B cell (primary cell): ENCODE measurements around the gene MEGF11. TPM values are rescaled to one million over a fixed set of nuclear protein-coding genes. Genes with fewer than 3 reads are reported as not detected.

Source experiments
- ATAC-seq: fragments of 200-7000 bp; cut with Tn5 transposase; one replicate; pipeline ENCODE4 v1.10.0; 2021; ENCODE audit warnings: low read depth, mild to moderate bottlenecking, moderate number of reproducible peaks, moderate library complexity
- CTCF ChIA-PET: fragments of 350-600 bp; sonication (Branson Sonifier 250); formaldehyde crosslinking; loops from one replicate; lab custom pipeline; 2021; ENCODE audit warnings: antibody characterized with exemption, inconsistent platforms; lab: Charles Lee
- POLR2A ChIA-PET: fragments of 350-600 bp; sonication (Branson Sonifier 250); formaldehyde crosslinking; loops from one replicate; lab custom pipeline; 2021; ENCODE audit warnings: antibody characterized with exemption; lab: Charles Lee
- DNase-seq: peaks from one replicate; pipeline ENCODE4 v3.0.0; 2013
- H2AFZ ChIP-seq: 2 replicates; pipeline ENCODE4 v1.6.1; 2012; ENCODE audit warnings: mild to moderate bottlenecking, low read depth, low read length; ENCODE audit not compliant: insufficient read depth, poor library complexity, severe bottlenecking
- H3K27ac ChIP-seq, 2 donors: 1 replicate in 1 of 2; 2 replicates in 1 of 2; pipeline ENCODE4 v1.5.1; 2012 to 2013; ENCODE audit warnings: low read length in 2 of 2, mild to moderate bottlenecking in 2 of 2, moderate library complexity in 1 of 2
- H3K27me3 ChIP-seq, 4 experiments: fragments of 200-600 bp in 1 of 4; sonication (generic) in 1 of 4; replicated peaks in 1 of 4; 1 replicate in 2 of 4; 2 replicates in 2 of 4; pipeline versions ENCODE4 v1.6.1 to v1.7.0; 2013 to 2016; ENCODE audit warnings: low read length in 3 of 4, mild to moderate bottlenecking in 2 of 4, mixed read lengths in 1 of 4, moderate library complexity in 1 of 4; ENCODE audit not compliant: insufficient read depth in 4 of 4, control insufficient read depth in 3 of 4; ENCODE audit errors: control extremely low read depth in 1 of 4
- H3K36me3 ChIP-seq, 2 experiments: replicated peaks in 1 of 2; 1 replicate in 1 of 2; 2 replicates in 1 of 2; pipeline versions ENCODE4 v1.6.1 to v1.7.1; 2013; ENCODE audit warnings: low read length in 1 of 2; ENCODE audit not compliant: insufficient read depth in 2 of 2, control insufficient read depth in 1 of 2; ENCODE audit errors: control extremely low read depth in 1 of 2, extremely low read depth in 1 of 2
- H3K4me1 ChIP-seq, 2 donors: fragments of 200-600 bp in 1 of 2; sonication (generic) in 1 of 2; 1 replicate in 1 of 2; 2 replicates in 1 of 2; pipeline versions ENCODE4 v1.5.1 to v1.6.1; 2013 to 2017; ENCODE audit warnings: low read length in 2 of 2; ENCODE audit not compliant: control insufficient read depth in 2 of 2, insufficient read depth in 2 of 2
- H3K4me2 ChIP-seq: replicated peaks from 2 replicates; pipeline ENCODE3; 2012; ENCODE audit warnings: mild to moderate bottlenecking, low read depth, low read length; ENCODE audit not compliant: poor library complexity, severe bottlenecking
- H3K4me3 ChIP-seq, 5 experiments: fragments of 200-600 bp in 1 of 5; sonication (generic) in 1 of 5; 1 replicate in 3 of 5; 2 replicates in 2 of 5; pipeline versions ENCODE4 v1.5.1 to v1.7.0; 2011 to 2016; ENCODE audit warnings: low read length in 4 of 5, mild to moderate bottlenecking in 4 of 5, low read depth in 2 of 5, control low read depth in 1 of 5, moderate library complexity in 1 of 5; ENCODE audit not compliant: insufficient read depth in 1 of 5; ENCODE audit errors: control extremely low read depth in 1 of 5, extremely low read depth in 1 of 5
- H3K79me2 ChIP-seq: fragments of 200-600 bp; sonication (generic); one replicate; pipeline ENCODE4 v1.6.0; 2016; ENCODE audit warnings: low read length; ENCODE audit not compliant: control insufficient read depth, insufficient read depth
- H3K9ac ChIP-seq: fragments of 200-600 bp; sonication (generic); 2 replicates; pipeline ENCODE4 v1.6.1; 2017; ENCODE audit warnings: mild to moderate bottlenecking, low read length, moderate library complexity
- H3K9me3 ChIP-seq, 3 donors: one replicate each; pipeline versions ENCODE4 v1.6.1 to v1.7.1; 2013; ENCODE audit warnings: low read length in 2 of 3; ENCODE audit not compliant: control insufficient read depth in 2 of 3, insufficient read depth in 1 of 3; ENCODE audit errors: control extremely low read depth in 1 of 3
- H4K20me1 ChIP-seq: 2 replicates; pipeline ENCODE4 v1.6.0; 2012; ENCODE audit warnings: mild to moderate bottlenecking, low read length; ENCODE audit not compliant: insufficient read depth, control insufficient read depth, poor library complexity, severe bottlenecking
- H3K27ac Mint-ChIP-seq: one replicate; pipeline ENCODE4 v1.8.0; 2021; ENCODE audit warnings: mixed read lengths
- H3K27me3 Mint-ChIP-seq: one replicate; pipeline ENCODE4 v1.8.0; 2021; ENCODE audit warnings: mixed read lengths
- H3K4me1 Mint-ChIP-seq: one replicate; pipeline ENCODE4 v1.8.0; 2021; ENCODE audit warnings: mixed read lengths
- H3K4me3 Mint-ChIP-seq: one replicate; pipeline ENCODE4 v1.8.0; 2021; ENCODE audit warnings: mixed read lengths
- H3K9me3 Mint-ChIP-seq: one replicate; pipeline ENCODE4 v1.8.0; 2022; ENCODE audit warnings: mixed read lengths; ENCODE audit not compliant: insufficient read depth
- CTCF ChIP-seq: fragments of 200-600 bp; IDR thresholded peaks from one replicate; pipeline ENCODE4 v1.8.0; 2022; ENCODE audit warnings: antibody characterized with exemption, mild to moderate bottlenecking
- EZH2 ChIP-seq: IDR thresholded peaks from 2 replicates; pipeline ENCODE4 v1.6.1; 2012; ENCODE audit warnings: borderline replicate concordance, low read depth, mild to moderate bottlenecking, moderate library complexity, low read length; ENCODE audit not compliant: insufficient read depth, poor library complexity, severe bottlenecking
- WGBS: methylation state at CpG from one replicate; pipeline ENCODE4 v1.1.5; 2013; ENCODE audit warnings: missing lambda C conversion rate; ENCODE audit not compliant: insufficient coverage; 5-methylcytosine and 5-hydroxymethylcytosine counted together
- intact Hi-C: fragments of 100-400 bp; cut with micrococcal nuclease; formaldehyde crosslinking; loops from one replicate; pipeline ENCODE4 v1.10.0; 2022
- polyA plus RNA-seq: library from polyadenylated mRNA; depleted of rRNA; stranded (reverse); fragments of >200 nt; gene quantifications from 2 replicates; pipeline ENCODE4 v1.2.3, GENCODE V29; 2012
- total RNA-seq, 2 donors: library from RNA; stranded (reverse); fragments of 120-200 nt in 1 of 2; gene quantifications; 1 replicate in 1 of 2; 2 replicates in 1 of 2; pipeline versions ENCODE4 v1.2.3 to v1.2.4, GENCODE V29; 2013 to 2022

The MEGF11 gene
- total and polyA plus RNA-seq, 2 donors (not counting 1 experiment from before 2014, with no cell fraction given), result 0.04 to 0.34 TPM

GRCh38 chr15:66096688-66097058 is 156.9 kb downstream of the MEGF11 start:
- intact Hi-C loops, result no loop called here
- TF ChIP-seq CTCF (no peak), EZH2 (no peak)
- no peak overlapping the region for H3K4me3 ChIP-seq
- no peak overlapping the region for H3K27ac ChIP-seq
- no peaks in the 10 kb centered on the region for H3K4me1 ChIP-seq
- H3K9me3 ChIP-seq, result no peaks in the 10 kb centered on the region
- no peak overlapping the region for H3K4me3 Mint-ChIP-seq
- no peaks in the 10 kb centered on the region for H3K79me2 ChIP-seq
- H3K9me3 Mint-ChIP-seq, result no peaks in the 10 kb centered on the region
- no peak overlapping the region for H2AFZ ChIP-seq
- H3K27ac Mint-ChIP-seq, result no peak overlapping the region
- CTCF ChIA-PET, result no interaction called here
- no peaks in the 10 kb centered on the region for H3K27me3 ChIP-seq
- peaks cover 22% of the 10 kb centered on the region for H3K27me3 Mint-ChIP-seq
- POLR2A ChIA-PET, result no interaction called here
- no peaks in the 10 kb centered on the region for H3K36me3 ChIP-seq
- 78% methylated on average over 5 of the region's 5 CpGs for WGBS
- H4K20me1 ChIP-seq, result no peaks in the 10 kb centered on the region
- ATAC-seq, result no peak
- H3K4me1 Mint-ChIP-seq, result no peaks in the 10 kb centered on the region
- no peak overlapping the region for H3K9ac ChIP-seq
- no peak for DNase-seq
- no peak overlapping the region for H3K4me2 ChIP-seq

- no peaks in the 10 kb centered on the region for H3K4me1 Mint-ChIP-seq
- no peaks in the 10 kb centered on the region for H3K9me3 Mint-ChIP-seq
- no peak overlapping the region for H2AFZ ChIP-seq
- intact Hi-C loops, result no loop called here
- H3K79me2 ChIP-seq, result no peaks in the 10 kb centered on the region
- no peak overlapping the region for H3K9ac ChIP-seq
- ATAC-seq, result no peak
- H3K27ac Mint-ChIP-seq, result no peak overlapping the region
- ChIA-PET CTCF (no interaction called here), POLR2A (no interaction called here)
- no peaks in the 10 kb centered on the region for H3K36me3 ChIP-seq
- H3K4me3 Mint-ChIP-seq, result no peak overlapping the region
- TF ChIP-seq EZH2 (no peak), CTCF (no peak)
- H3K4me2 ChIP-seq, result no peak overlapping the region
- H3K4me3 ChIP-seq, result no peak overlapping the region
- no peaks in the 10 kb centered on the region for H3K27me3 ChIP-seq
- 82% methylated on average over 15 of the region's 15 CpGs for WGBS
- no peak for DNase-seq
- no peaks in the 10 kb centered on the region for H3K9me3 ChIP-seq
- no peaks in the 10 kb centered on the region for H4K20me1 ChIP-seq
- peaks cover 16% of the 10 kb centered on the region for H3K27me3 Mint-ChIP-seq
- H3K27ac ChIP-seq, result no peak overlapping the region
- no peaks in the 10 kb centered on the region for H3K4me1 ChIP-seq
Observed at GRCh38 chr15:66095871-66096687, 157.5 kb downstream of the MEGF11 start.
